Measurements from ENCODE around the gene ABHD17C.

GRCh38 chr15:80785811-80786354, 90.8 kb downstream of the ABHD17C start:
- TF ChIP-seq CTCF (IDR thresholded peaks at IDR 0.05; ENCODE audit: insufficient read depth, low read length), result no peak
- TF ChIP-seq POLR2AphosphoS5 (IDR thresholded peaks at IDR 0.05; ENCODE audit: low read depth), result no peak
- TF ChIP-seq SPI1 (IDR thresholded peaks at IDR 0.05; ENCODE audit: borderline replicate concordance, low read depth), result no peak
- no peak for TF ChIP-seq GABPA (IDR thresholded peaks at IDR 0.05; ENCODE audit: low read depth)
- TF ChIP-seq REST (IDR thresholded peaks at IDR 0.05; ENCODE audit: insufficient replicate concordance, low read depth), result no peak
